H9 (cell line): Measurements from ENCODE around the gene STPG1. TPM values are rescaled to one million over a fixed set of nuclear protein-coding genes. Genes with fewer than 3 reads are reported as not detected.

ENCODE experiments used
- DNase-seq: peaks from one replicate; pipeline ENCODE4 v3.0.0-alpha.2; 2017
- H2AFZ ChIP-seq: one replicate; pipeline ENCODE4 v1.6.1; 2013; ENCODE audit warnings: mild to moderate bottlenecking, low read length, control low read depth, moderate library complexity
- H2AK5ac ChIP-seq: 2 replicates; pipeline ENCODE4 v1.6.1; 2013; ENCODE audit warnings: low read length, control low read depth, mixed read lengths; ENCODE audit not compliant: insufficient read length
- H2BK120ac ChIP-seq: one replicate; pipeline ENCODE4 v1.6.1; 2013; ENCODE audit warnings: low read depth, mild to moderate bottlenecking, low read length, control low read depth, inconsistent platforms; ENCODE audit not compliant: poor library complexity, severe bottlenecking
- H2BK12ac ChIP-seq: 2 replicates; pipeline ENCODE4 v1.6.1; 2013; ENCODE audit warnings: low read length, control low read depth, mixed read lengths, low read depth; ENCODE audit not compliant: insufficient read length
- H2BK15ac ChIP-seq: 2 replicates; pipeline ENCODE4 v1.6.1; 2013; ENCODE audit warnings: low read depth, low read length, control low read depth
- H2BK20ac ChIP-seq: one replicate; pipeline ENCODE4 v1.6.1; 2013; ENCODE audit warnings: low read depth, mild to moderate bottlenecking, low read length, control low read depth, inconsistent platforms; ENCODE audit not compliant: poor library complexity, severe bottlenecking
- H2BK5ac ChIP-seq: 2 replicates; pipeline ENCODE4 v1.6.1; 2013; ENCODE audit warnings: low read length, control low read depth, mixed read lengths; ENCODE audit not compliant: insufficient read length
- H3K14ac ChIP-seq: 2 replicates; pipeline ENCODE4 v1.6.1; 2013; ENCODE audit warnings: low read length, control low read depth; ENCODE audit not compliant: insufficient read depth
- H3K18ac ChIP-seq: 2 replicates; pipeline ENCODE4 v1.6.1; 2013; ENCODE audit warnings: low read depth, mild to moderate bottlenecking, mixed read lengths, low read length, control low read depth; ENCODE audit not compliant: insufficient read length
- H3K23ac ChIP-seq: 2 replicates; pipeline ENCODE4 v1.6.1; 2013; ENCODE audit warnings: low read length, control low read depth, mixed read lengths, low read depth; ENCODE audit not compliant: insufficient read length
- H3K23me2 ChIP-seq: 2 replicates; pipeline ENCODE4 v1.6.1; 2013; ENCODE audit warnings: low read depth, mild to moderate bottlenecking, mixed read lengths, low read length, control low read depth; ENCODE audit not compliant: insufficient read length, poor library complexity, severe bottlenecking
- H3K27ac ChIP-seq: 2 replicates; pipeline ENCODE4 v1.5.1; 2013; ENCODE audit warnings: low read length, control low read depth, mixed read lengths, low read depth; ENCODE audit not compliant: insufficient read length
- H3K27me3 ChIP-seq: 2 replicates; pipeline ENCODE4 v1.6.1; 2013; ENCODE audit warnings: low read length, control low read depth, inconsistent platforms; ENCODE audit not compliant: insufficient read depth
- H3K4ac ChIP-seq: 2 replicates; pipeline ENCODE4 v1.6.1; 2013; ENCODE audit warnings: low read depth, mild to moderate bottlenecking, control low read depth, inconsistent platforms, low read length, moderate library complexity
- H3K4me1 ChIP-seq: 2 replicates; pipeline ENCODE4 v1.6.1; 2013; ENCODE audit warnings: low read length, control low read depth, inconsistent platforms; ENCODE audit not compliant: insufficient read depth
- H3K4me2 ChIP-seq: 2 replicates; pipeline ENCODE4 v1.6.1; 2013; ENCODE audit warnings: low read length, control low read depth, mixed read lengths; ENCODE audit not compliant: insufficient read length, insufficient read depth
- H3K56ac ChIP-seq: 2 replicates; pipeline ENCODE4 v1.6.1; 2013; ENCODE audit warnings: low read depth, mild to moderate bottlenecking, mixed read lengths, low read length, control low read depth; ENCODE audit not compliant: insufficient read length
- H3K79me1 ChIP-seq: 2 replicates; pipeline ENCODE4 v1.6.1; 2013; ENCODE audit warnings: low read depth, mild to moderate bottlenecking, moderate library complexity, low read length, control low read depth, inconsistent platforms; ENCODE audit not compliant: insufficient read depth, poor library complexity, severe bottlenecking
- H3K79me2 ChIP-seq: 2 replicates; pipeline ENCODE4 v1.6.1; 2013; ENCODE audit warnings: low read length, control low read depth, inconsistent platforms; ENCODE audit not compliant: insufficient read depth
- H3K9ac ChIP-seq: 2 replicates; pipeline ENCODE4 v1.6.1; 2013; ENCODE audit warnings: low read length, control low read depth, mixed read lengths; ENCODE audit not compliant: insufficient read length; ENCODE audit errors: extremely low read depth
- H3K9me3 ChIP-seq: one replicate; pipeline ENCODE4 v1.6.1; 2013; ENCODE audit warnings: low read depth, low read length, inconsistent platforms; ENCODE audit not compliant: control insufficient read depth
- H3T11ph ChIP-seq: one replicate; pipeline ENCODE4 v1.6.1; 2013; ENCODE audit warnings: mild to moderate bottlenecking, low read length, control low read depth, inconsistent platforms
- H4K20me1 ChIP-seq: one replicate; pipeline ENCODE4 v1.6.1; 2013; ENCODE audit not compliant: control insufficient read depth, insufficient read length, insufficient read depth
- H4K5ac ChIP-seq: 2 replicates; pipeline ENCODE4 v1.6.1; 2013; ENCODE audit warnings: low read depth, mild to moderate bottlenecking, mixed read lengths, low read length, control low read depth; ENCODE audit not compliant: insufficient read length
- H4K8ac ChIP-seq: replicated peaks from 2 replicates; pipeline ENCODE4 v1.6.1; 2013; ENCODE audit warnings: low read length, control low read depth, mixed read lengths, low read depth; ENCODE audit not compliant: insufficient read length
- H4K91ac ChIP-seq: 2 replicates; pipeline ENCODE4 v1.6.1; 2013; ENCODE audit warnings: low read depth, mild to moderate bottlenecking, moderate library complexity, mixed read lengths, low read length, control low read depth; ENCODE audit not compliant: insufficient read length
- H3K27ac Mint-ChIP-seq, 3 experiments: 2 replicates in 2 of 3; 3 replicates in 1 of 3; pipeline ENCODE4 v1.8.0; 2020 to 2021; ENCODE audit warnings: mixed read lengths in 3 of 3, mild to moderate bottlenecking in 1 of 3, moderate library complexity in 1 of 3
- H3K27me3 Mint-ChIP-seq: 2 replicates; pipeline ENCODE4 v1.8.0; 2021; ENCODE audit warnings: low read depth, mild to moderate bottlenecking, moderate library complexity, mixed read lengths
- H3K36me3 Mint-ChIP-seq, 3 experiments: 2 replicates in 2 of 3; 3 replicates in 1 of 3; pipeline ENCODE4 v1.8.0; 2020 to 2021; ENCODE audit warnings: low read depth in 3 of 3, mixed read lengths in 3 of 3; ENCODE audit not compliant: insufficient read depth in 1 of 3
- H3K4me1 Mint-ChIP-seq, 2 experiments: 2 replicates each; pipeline ENCODE4 v1.8.0; 2020; ENCODE audit warnings: mixed read lengths in 2 of 2
- H3K4me3 Mint-ChIP-seq, 2 experiments: 2 replicates in 1 of 2; 3 replicates in 1 of 2; pipeline ENCODE4 v1.8.0; 2020 to 2021; ENCODE audit warnings: mild to moderate bottlenecking in 2 of 2, mixed read lengths in 2 of 2, moderate library complexity in 1 of 2
- H3K9me3 Mint-ChIP-seq, 2 experiments: 2 replicates in 1 of 2; 3 replicates in 1 of 2; pipeline ENCODE4 v1.8.0; 2020; ENCODE audit warnings: mild to moderate bottlenecking in 2 of 2, mixed read lengths in 2 of 2, moderate library complexity in 1 of 2
- WGBS: extraction: QIAGEN DNeasy Blood & Tissue Kit; methylation state at CpG from one replicate; pipeline ENCODE4 v1.1.7; 2013; ENCODE audit warnings: missing lambda C conversion rate, low lambda C conversion rate, mixed read lengths; ENCODE audit not compliant: insufficient read length; ENCODE audit errors: extremely low coverage; 5-methylcytosine and 5-hydroxymethylcytosine counted together
- total RNA-seq: library from RNA; stranded (reverse); gene quantifications from 2 replicates; pipeline ENCODE4 v1.2.1, GENCODE V29; 2021
- TF ChIP-seq, protein P1 (sequence below): fragments of 200-600 bp; sonication (generic); conservative IDR thresholded peaks from 3 replicates; pipeline ENCODE4 v1.8.0; 2021; ENCODE audit warnings: antibody characterized with exemption, mild to moderate bottlenecking

The STPG1 gene
- total RNA-seq, 1 experiment from 2014 or later: 8.3 TPM

DNA sequence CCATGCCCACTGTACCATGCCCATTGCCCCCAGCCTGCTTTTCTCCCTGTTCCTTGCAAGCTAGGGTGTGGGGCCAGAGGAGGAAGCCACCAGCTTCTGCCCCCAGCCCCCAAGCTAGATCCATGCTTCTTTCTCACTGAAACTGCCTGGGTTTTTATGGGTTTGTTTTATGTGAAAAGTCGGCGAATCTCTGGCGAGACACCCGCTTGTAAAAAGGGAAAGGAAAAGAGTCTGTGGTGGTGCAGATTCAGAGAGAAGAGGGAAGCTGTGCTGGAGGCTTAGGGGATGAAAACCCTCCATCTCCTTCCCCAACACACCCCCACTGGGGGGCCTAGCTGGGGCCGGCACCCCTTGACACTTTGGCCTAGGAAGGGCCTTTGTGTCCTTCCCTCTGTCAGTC lies 68.2 kb downstream of the STPG1 start:
- Mint-ChIP-seq H3K9me3 (no peaks in the 10 kb centered on the region; a peak in 1 of 5 replicates), H3K36me3 (no peaks in the 10 kb centered on the region), H3K27ac (peak overlapping the region in 1 of 3 experiments; percentile 9; a peak in 1 of 7 replicates), H3K4me3 (no peak overlapping the region), H3K4me1 (peaks cover 19 to 29% of the 10 kb centered on the region in 2 experiments), H3K27me3 (no peaks in the 10 kb centered on the region)
- H3K23ac ChIP-seq: no peak overlapping the region
- H3K79me1 ChIP-seq: no peaks in the 10 kb centered on the region
- no peak overlapping the region for H3T11ph ChIP-seq
- H3K27ac ChIP-seq: no peak overlapping the region
- no peak overlapping the region for H2AFZ ChIP-seq
- H3K4me1 ChIP-seq: peaks cover 2% of the 10 kb centered on the region; the same call in 1 of the 2 replicates
- no peaks in the 10 kb centered on the region for H3K9me3 ChIP-seq
- no peaks in the 10 kb centered on the region for H3K27me3 ChIP-seq
- no peak overlapping the region for H2BK12ac ChIP-seq
- no peak overlapping the region for H2BK20ac ChIP-seq
- no peak overlapping the region for H3K18ac ChIP-seq
- no peaks in the 10 kb centered on the region for H3K23me2 ChIP-seq
- H2AK5ac ChIP-seq: no peak overlapping the region
- no peaks in the 10 kb centered on the region for H3K79me2 ChIP-seq
- no peak overlapping the region for H3K4me2 ChIP-seq
- H4K91ac ChIP-seq: no peak overlapping the region
- H3K56ac ChIP-seq: no peak overlapping the region
- no peak overlapping the region for H3K9ac ChIP-seq
- H2BK5ac ChIP-seq: no peak overlapping the region
- TF ChIP-seq, protein P1, sequence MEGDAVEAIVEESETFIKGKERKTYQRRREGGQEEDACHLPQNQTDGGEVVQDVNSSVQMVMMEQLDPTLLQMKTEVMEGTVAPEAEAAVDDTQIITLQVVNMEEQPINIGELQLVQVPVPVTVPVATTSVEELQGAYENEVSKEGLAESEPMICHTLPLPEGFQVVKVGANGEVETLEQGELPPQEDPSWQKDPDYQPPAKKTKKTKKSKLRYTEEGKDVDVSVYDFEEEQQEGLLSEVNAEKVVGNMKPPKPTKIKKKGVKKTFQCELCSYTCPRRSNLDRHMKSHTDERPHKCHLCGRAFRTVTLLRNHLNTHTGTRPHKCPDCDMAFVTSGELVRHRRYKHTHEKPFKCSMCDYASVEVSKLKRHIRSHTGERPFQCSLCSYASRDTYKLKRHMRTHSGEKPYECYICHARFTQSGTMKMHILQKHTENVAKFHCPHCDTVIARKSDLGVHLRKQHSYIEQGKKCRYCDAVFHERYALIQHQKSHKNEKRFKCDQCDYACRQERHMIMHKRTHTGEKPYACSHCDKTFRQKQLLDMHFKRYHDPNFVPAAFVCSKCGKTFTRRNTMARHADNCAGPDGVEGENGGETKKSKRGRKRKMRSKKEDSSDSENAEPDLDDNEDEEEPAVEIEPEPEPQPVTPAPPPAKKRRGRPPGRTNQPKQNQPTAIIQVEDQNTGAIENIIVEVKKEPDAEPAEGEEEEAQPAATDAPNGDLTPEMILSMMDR: no peak
- no peak overlapping the region for H2BK15ac ChIP-seq
- DNase-seq: no peak
- no peaks in the 10 kb centered on the region for H4K20me1 ChIP-seq
- no peak overlapping the region for H3K14ac ChIP-seq
- no peak overlapping the region for H3K4ac ChIP-seq
- no peak overlapping the region for H4K5ac ChIP-seq
- H4K8ac ChIP-seq: no peak overlapping the region
- H2BK120ac ChIP-seq: no peak overlapping the region
- no CpG with 5 or more reads among the region's 5 CpGs for WGBS
